Measurements from ENCODE around the gene SPDYE4. TPM values are rescaled to one million over a fixed set of nuclear protein-coding genes. Genes with fewer than 3 reads are reported as not detected.

The SPDYE4 gene
- total RNA-seq, 1 experiment from 2014 or later: not detected

- peak; percentile 44 for DNase-seq (ENCODE audit: low read depth)
These were observed 27.4 kb upstream of the SPDYE4 start for GRCh38 chr17:8785547-8786413.

GRCh38 chr17:8782176-8782575 is 23.8 kb upstream of the SPDYE4 start:
- DNase-seq (ENCODE audit: low read depth): no peak

GRCh38 chr17:8781776-8782175 is 23.4 kb upstream of the SPDYE4 start:
- no peak for DNase-seq (ENCODE audit: low read depth)

- no peak for DNase-seq (ENCODE audit: low read depth)
These were observed 18.5 kb upstream of the SPDYE4 start for GRCh38 chr17:8776881-8777280.

- no peak for DNase-seq (ENCODE audit: low read depth)
These were observed 17.9 kb upstream of the SPDYE4 start for GRCh38 chr17:8776248-8776647.

- DNase-seq (ENCODE audit: low read depth): no peak
These were observed 8.4 kb upstream of the SPDYE4 start for GRCh38 chr17:8766731-8767130.

- no peak for DNase-seq (ENCODE audit: low read depth)
These were observed 3.7 kb upstream of the SPDYE4 start for GRCh38 chr17:8762012-8762411.

- no peak for DNase-seq (ENCODE audit: low read depth)
These were observed 1.2 kb downstream of the SPDYE4 start for GRCh38 chr17:8757189-8757588.

GRCh38 chr17:8755590-8756255 is 2.6 kb downstream of the SPDYE4 start:
- DNase-seq (ENCODE audit: low read depth): no peak

- DNase-seq (ENCODE audit: low read depth): no peak
These were observed 3.5 kb downstream of the SPDYE4 start for GRCh38 chr17:8754890-8755289.

- peak; percentile 22 for DNase-seq (ENCODE audit: low read depth)
These were observed 4.3 kb downstream of the SPDYE4 start for GRCh38 chr17:8753976-8754440.

- no peak for DNase-seq (ENCODE audit: low read depth)
These were observed 5.0 kb downstream of the SPDYE4 start for GRCh38 chr17:8753136-8753975.

GRCh38 chr17:8749616-8750015 is 8.7 kb downstream of the SPDYE4 start:
- no peak for DNase-seq (ENCODE audit: low read depth)

- no peak for DNase-seq (ENCODE audit: low read depth)
These were observed 10.6 kb downstream of the SPDYE4 start for GRCh38 chr17:8747742-8748141.

GRCh38 chr17:8746501-8747236 is 11.7 kb downstream of the SPDYE4 start:
- DNase-seq (ENCODE audit: low read depth): peak; percentile 31

- DNase-seq (ENCODE audit: low read depth): peak; percentile 34
These were observed 12.5 kb downstream of the SPDYE4 start for GRCh38 chr17:8745586-8746500.

GRCh38 chr17:8744086-8744785 is 14.1 kb downstream of the SPDYE4 start:
- DNase-seq (ENCODE audit: low read depth): no peak

- no peak for DNase-seq (ENCODE audit: low read depth)
These were observed 15.5 kb downstream of the SPDYE4 start for GRCh38 chr17:8742819-8743218.

- DNase-seq (ENCODE audit: low read depth): no peak
These were observed 16.1 kb downstream of the SPDYE4 start for GRCh38 chr17:8742274-8742673.

Measured in HT1080 (cell line).